H7 (cell line): ENCODE data around the gene BIRC7. TPM values are rescaled to one million over a fixed set of nuclear protein-coding genes. Genes with fewer than 3 reads are reported as not detected.

Experiments used
- DNase-seq: peaks from one replicate; pipeline ENCODE4 v3.0.0; 2012
- H3K27me3 ChIP-seq: 2 replicates; pipeline ENCODE4 v1.6.0; 2011; ENCODE audit warnings: mild to moderate bottlenecking, low read length; ENCODE audit not compliant: control insufficient read depth, insufficient read depth
- H3K36me3 ChIP-seq: replicated peaks from 2 replicates; pipeline ENCODE4 v1.5.1; 2011; ENCODE audit warnings: low read length; ENCODE audit not compliant: control insufficient read depth, insufficient read depth
- H3K4me3 ChIP-seq: 2 replicates; pipeline ENCODE4 v1.5.1; 2011; ENCODE audit warnings: low read depth, mild to moderate bottlenecking, control low read depth, low read length, moderate library complexity; ENCODE audit not compliant: insufficient read depth
- total RNA-seq: library from RNA; depleted of rRNA; stranded (reverse); fragments of >200 nt; shearing (Covaris generic); gene quantifications from 2 replicates; pipeline ENCODE4 v1.2.3, GENCODE V29; 2014

Gene BIRC7
- total RNA-seq, 1 experiment from 2014 or later, result not detected

- DNase-seq, result no peak
- no peak overlapping the region for H3K4me3 ChIP-seq
- no peaks in the 10 kb centered on the region for H3K27me3 ChIP-seq
- peaks cover 30% of the 10 kb centered on the region for H3K36me3 ChIP-seq
Measured at GRCh38 chr20:63278661-63279060, 43.0 kb downstream of the BIRC7 start.

GRCh38 chr20:63279931-63280330 is 44.2 kb downstream of the BIRC7 start:
- no peak overlapping the region for H3K4me3 ChIP-seq
- DNase-seq, result no peak
- peaks cover 34% of the 10 kb centered on the region for H3K36me3 ChIP-seq

GRCh38 chr20:63280371-63280770 is 44.7 kb downstream of the BIRC7 start:
- no peak overlapping the region for H3K4me3 ChIP-seq
- no peaks in the 10 kb centered on the region for H3K27me3 ChIP-seq
- DNase-seq, result no peak
- H3K36me3 ChIP-seq, result peaks cover 34% of the 10 kb centered on the region

More at GRCh38 chr20:63279931-63280330, 44.2 kb downstream of the BIRC7 start:
- H3K27me3 ChIP-seq, result no peaks in the 10 kb centered on the region

GRCh38 chr20:63280929-63281545 is 45.3 kb downstream of the BIRC7 start:
- H3K27me3 ChIP-seq, result no peaks in the 10 kb centered on the region

GRCh38 chr20:63281742-63282665 is 46.3 kb downstream of the BIRC7 start:
- H3K4me3 ChIP-seq, result no peak overlapping the region
- peaks cover 39% of the 10 kb centered on the region for H3K36me3 ChIP-seq
- no peaks in the 10 kb centered on the region for H3K27me3 ChIP-seq
- no peak for DNase-seq

More at GRCh38 chr20:63280929-63281545, 45.3 kb downstream of the BIRC7 start:
- peaks cover 41% of the 10 kb centered on the region for H3K36me3 ChIP-seq
- H3K4me3 ChIP-seq, result no peak overlapping the region
- peak; percentile 93 for DNase-seq

- DNase-seq, result no peak
Measured at GRCh38 chr20:63282946-63283345, 47.2 kb downstream of the BIRC7 start.

GRCh38 chr20:63283397-63284082 is 47.8 kb downstream of the BIRC7 start:
- DNase-seq, result no peak
- Histone ChIP-seq H3K36me3 (peaks cover 40% of the 10 kb centered on the region), H3K4me3 (no peak overlapping the region), H3K27me3 (no peaks in the 10 kb centered on the region)

More at GRCh38 chr20:63282946-63283345, 47.2 kb downstream of the BIRC7 start:
- Histone ChIP-seq H3K4me3 (no peak overlapping the region), H3K36me3 (peaks cover 39% of the 10 kb centered on the region), H3K27me3 (no peaks in the 10 kb centered on the region)

GRCh38 chr20:63284083-63284440 is 48.4 kb downstream of the BIRC7 start:
- DNase-seq, result no peak
- Histone ChIP-seq H3K27me3 (no peaks in the 10 kb centered on the region), H3K4me3 (no peak overlapping the region), H3K36me3 (peaks cover 41% of the 10 kb centered on the region)

GRCh38 chr20:63284544-63284949 is 48.8 kb downstream of the BIRC7 start:
- H3K36me3 ChIP-seq, result peaks cover 42% of the 10 kb centered on the region
- no peak for DNase-seq
- H3K4me3 ChIP-seq, result no peak overlapping the region
- no peaks in the 10 kb centered on the region for H3K27me3 ChIP-seq

GRCh38 chr20:63284981-63285524 is 49.3 kb downstream of the BIRC7 start:
- Histone ChIP-seq H3K4me3 (no peak overlapping the region), H3K36me3 (peaks cover 41% of the 10 kb centered on the region), H3K27me3 (no peaks in the 10 kb centered on the region)
- no peak for DNase-seq

GRCh38 chr20:63285636-63286615 is 50.2 kb downstream of the BIRC7 start:
- Histone ChIP-seq H3K36me3 (peaks cover 40% of the 10 kb centered on the region), H3K4me3 (no peak overlapping the region), H3K27me3 (no peaks in the 10 kb centered on the region)
- no peak for DNase-seq

GRCh38 chr20:63286781-63287696 is 51.3 kb downstream of the BIRC7 start:
- DNase-seq, result no peak
- H3K4me3 ChIP-seq, result no peak overlapping the region
- peaks cover 33% of the 10 kb centered on the region for H3K36me3 ChIP-seq
- no peaks in the 10 kb centered on the region for H3K27me3 ChIP-seq
